GM23248 (cell line): ENCODE results near the gene SPOCK2. TPM values are rescaled to one million over a fixed set of nuclear protein-coding genes. Genes with fewer than 3 reads are reported as not detected.

Source experiments
- DNase-seq: peaks from one replicate; pipeline ENCODE4 v3.0.0-alpha.2; 2015
- H2AFZ ChIP-seq: fragments of 200-600 bp; sonication (generic); 2 replicates; pipeline ENCODE4 v1.6.1; 2016; ENCODE audit warnings: antibody characterized with exemption
- H3F3A ChIP-seq: fragments of 200-600 bp; sonication (generic); 2 replicates; pipeline ENCODE4 v1.6.1; 2016; ENCODE audit warnings: mild to moderate bottlenecking, antibody characterized with exemption, mixed run types; ENCODE audit not compliant: insufficient read depth
- H3K27ac ChIP-seq: fragments of 200-600 bp; sonication (generic); 2 replicates; pipeline ENCODE4 v1.5.1; 2016; ENCODE audit warnings: mild to moderate bottlenecking
- H3K27me3 ChIP-seq: fragments of 200-600 bp; sonication (generic); replicated peaks from 2 replicates; pipeline ENCODE4 v1.6.1; 2016; ENCODE audit warnings: mild to moderate bottlenecking; ENCODE audit not compliant: insufficient read depth
- H3K36me3 ChIP-seq: fragments of 200-600 bp; sonication (generic); 2 replicates; pipeline ENCODE4 v1.6.1; 2016; ENCODE audit warnings: low read depth, mild to moderate bottlenecking
- H3K4me1 ChIP-seq: fragments of 200-600 bp; sonication (generic); 2 replicates; pipeline ENCODE4 v1.6.1; 2016; ENCODE audit warnings: mild to moderate bottlenecking; ENCODE audit not compliant: insufficient read depth
- H3K4me2 ChIP-seq: fragments of 200-600 bp; sonication (generic); one replicate; pipeline ENCODE4 v1.6.1; 2016; ENCODE audit warnings: mild to moderate bottlenecking; ENCODE audit not compliant: unreplicated experiment
- H3K4me3 ChIP-seq: fragments of 200-600 bp; sonication (generic); 2 replicates; pipeline ENCODE4 v1.5.1; 2016; ENCODE audit warnings: mild to moderate bottlenecking
- H3K79me2 ChIP-seq: fragments of 200-600 bp; sonication (generic); 2 replicates; pipeline ENCODE4 v1.6.1; 2016; ENCODE audit warnings: mild to moderate bottlenecking; ENCODE audit not compliant: insufficient read depth
- H3K9ac ChIP-seq: fragments of 200-600 bp; sonication (generic); 2 replicates; pipeline ENCODE4 v1.6.1; 2016; ENCODE audit warnings: mild to moderate bottlenecking
- H3K9me2 ChIP-seq: fragments of 200-600 bp; sonication (generic); 2 replicates; pipeline ENCODE4 v1.6.1; 2016; ENCODE audit warnings: mixed run types, mild to moderate bottlenecking, moderate library complexity; ENCODE audit not compliant: insufficient read depth
- H3K9me3 ChIP-seq: fragments of 200-600 bp; sonication (generic); one replicate; pipeline ENCODE4 v1.6.1; 2017; ENCODE audit warnings: low read depth
- H4K20me1 ChIP-seq: fragments of 200-600 bp; sonication (generic); 2 replicates; pipeline ENCODE4 v1.6.0; 2016; ENCODE audit not compliant: insufficient read depth
- EZH2 ChIP-seq: fragments of 200-600 bp; sonication (generic); IDR thresholded peaks from 2 replicates; pipeline ENCODE4 v1.6.1; 2018; ENCODE audit warnings: antibody characterized with exemption, mild to moderate bottlenecking; ENCODE audit not compliant: insufficient read depth, poor library complexity, severe bottlenecking
- EZH2phosphoT487 ChIP-seq: fragments of 200-600 bp; sonication (generic); IDR thresholded peaks from 2 replicates; pipeline ENCODE4 v1.6.1; 2018; ENCODE audit warnings: antibody characterized with exemption, moderate library complexity, mild to moderate bottlenecking, low read depth; ENCODE audit not compliant: insufficient read depth
- WGBS, 2 experiments: methylation state at CpG; one replicate each; pipeline ENCODE4 v1.1.6; 2015 to 2017; ENCODE audit warnings: low lambda C conversion rate in 2 of 2, low coverage in 1 of 2; ENCODE audit errors: missing lambda C conversion rate in 2 of 2; 5-methylcytosine and 5-hydroxymethylcytosine counted together
- in situ Hi-C: fragments of 300-500 bp; cut with MboI; formaldehyde crosslinking; loops from 2 replicates; pipeline ENCODE4 v1.15.0; 2020
- polyA plus RNA-seq: library from polyadenylated mRNA; unstranded; fragments of >200 nt; fragmentation: Nextera tagmentation; extraction: Ambion mirVana; gene quantifications from 2 replicates; pipeline ENCODE4 v1.2.1, GENCODE V29; 2016
- total RNA-seq: library from RNA; depleted of rRNA; stranded (reverse); fragments of >200 nt; shearing (Covaris generic); gene quantifications from 2 replicates; pipeline ENCODE4 v1.2.3, GENCODE V29; 2014

SPOCK2 gene
- total and polyA plus RNA-seq, 2 experiments from 2014 or later: 0.04 TPM; not detected in 1

- in situ Hi-C loops: no loop called here
Observed at GRCh38 chr10:72106896-72107295, 18.5 kb upstream of the SPOCK2 start.

DNA sequence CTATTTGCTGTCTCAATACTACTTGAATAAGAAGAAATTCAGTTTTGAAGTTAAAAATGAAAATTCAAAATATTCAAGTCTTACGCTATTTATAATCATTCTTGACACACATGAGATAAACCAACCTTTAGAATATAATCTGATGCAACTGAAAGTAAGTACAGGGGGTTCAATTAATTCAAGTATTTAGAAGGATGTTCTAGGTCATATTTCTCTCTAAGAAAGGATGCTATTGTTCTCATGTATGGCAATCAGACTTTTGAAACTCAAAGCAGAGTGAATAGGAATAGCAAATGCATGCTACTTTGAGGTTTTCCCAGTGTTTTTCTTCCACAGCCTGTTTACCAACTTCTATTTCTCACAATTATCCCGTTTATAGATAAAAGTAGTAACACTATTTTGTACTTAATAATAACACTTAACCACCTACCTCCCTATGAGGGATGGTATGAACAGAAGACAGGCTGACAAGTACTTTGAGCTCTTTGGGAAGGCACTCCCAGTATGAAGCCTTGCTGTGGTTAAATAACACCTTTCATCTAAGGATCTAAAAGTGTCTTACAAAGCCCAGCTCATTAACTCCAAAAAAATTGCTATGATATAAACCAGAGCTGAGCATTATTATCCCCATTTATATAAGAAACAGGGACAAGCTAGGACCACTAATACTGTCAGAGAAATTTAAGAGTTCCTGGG is 18.0 kb upstream of the SPOCK2 start:
- TF ChIP-seq EZH2 (no peak), EZH2phosphoT487 (no peak)
- Histone ChIP-seq H3K9me3 (no peaks in the 10 kb centered on the region), H3K4me3 (no peak overlapping the region), H4K20me1 (no peaks in the 10 kb centered on the region), H3K4me1 (0 out of 2 replicates have a peak, but pooled peaks cover 9% of the 10 kb centered on the region), H3F3A (no peaks in the 10 kb centered on the region), H3K79me2 (no peaks in the 10 kb centered on the region), H2AFZ (no peak overlapping the region), H3K36me3 (peaks cover 14% of the 10 kb centered on the region; the same call in 1 of the 2 replicates), H3K4me2 (no peak overlapping the region), H3K27ac (no peak overlapping the region), H3K27me3 (no peaks in the 10 kb centered on the region), H3K9me2 (no peaks in the 10 kb centered on the region), H3K9ac (no peak overlapping the region)
- in situ Hi-C loops: no loop called here
- DNase-seq: no peak
- WGBS, 2 experiments: 71 to 89% methylated on average over 2 of the region's 2 CpGs

More at GRCh38 chr10:72106896-72107295, 18.5 kb upstream of the SPOCK2 start:
- Histone ChIP-seq H3K27me3 (no peaks in the 10 kb centered on the region), H4K20me1 (no peaks in the 10 kb centered on the region), H3K9ac (no peak overlapping the region), H3K4me1 (0 out of 2 replicates have a peak, but pooled peaks cover 9% of the 10 kb centered on the region), H2AFZ (no peak overlapping the region), H3K4me3 (no peak overlapping the region), H3K4me2 (no peak overlapping the region), H3K36me3 (0 out of 2 replicates have a peak, but pooled peaks cover 9% of the 10 kb centered on the region), H3K9me2 (no peaks in the 10 kb centered on the region), H3K27ac (no peak overlapping the region), H3F3A (no peaks in the 10 kb centered on the region), H3K79me2 (no peaks in the 10 kb centered on the region), H3K9me3 (no peaks in the 10 kb centered on the region)
- no peak for DNase-seq
- 61 to 79% methylated on average over 2 of the region's 2 CpGs for WGBS, 2 experiments
- TF ChIP-seq EZH2: no peak
- no peak for TF ChIP-seq EZH2phosphoT487

DNA sequence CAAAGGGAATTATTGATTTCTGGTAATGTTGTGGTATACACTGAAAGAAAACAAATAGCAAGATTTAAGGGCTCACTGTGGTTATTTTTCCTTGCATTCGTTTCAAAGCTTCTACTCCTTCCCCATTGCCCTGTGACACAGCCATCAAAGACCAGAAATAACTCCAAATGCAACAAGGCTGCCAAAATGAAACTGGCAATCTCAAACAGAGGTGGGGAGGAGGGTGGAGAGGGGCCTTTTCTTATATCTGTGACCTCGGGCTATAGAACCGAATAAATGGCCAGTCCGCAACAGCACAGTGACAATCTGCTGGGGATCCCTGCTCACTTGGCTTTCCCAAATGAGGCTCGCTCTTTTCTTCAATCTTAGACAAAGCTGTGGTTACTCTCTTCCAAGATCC is 17.4 kb upstream of the SPOCK2 start:
- no peak for DNase-seq
- in situ Hi-C loops: no loop called here
- Histone ChIP-seq H3K4me1 (0 out of 2 replicates have a peak, but pooled peaks cover 9% of the 10 kb centered on the region), H3K27me3 (no peaks in the 10 kb centered on the region), H3K27ac (no peak overlapping the region), H3K9me2 (no peaks in the 10 kb centered on the region), H3K4me2 (no peak overlapping the region), H2AFZ (no peak overlapping the region), H3K9me3 (no peaks in the 10 kb centered on the region), H3K9ac (no peak overlapping the region), H4K20me1 (no peaks in the 10 kb centered on the region), H3F3A (no peaks in the 10 kb centered on the region), H3K36me3 (peaks cover 14% of the 10 kb centered on the region; the same call in 1 of the 2 replicates), H3K79me2 (no peaks in the 10 kb centered on the region), H3K4me3 (no peak overlapping the region)
- WGBS, 2 experiments: 92 to 97% methylated on average over 5 of the region's 5 CpGs
- TF ChIP-seq EZH2 (no peak), EZH2phosphoT487 (no peak)

- H4K20me1 ChIP-seq: no peaks in the 10 kb centered on the region
- H3K27ac ChIP-seq: no peak overlapping the region
- H3K36me3 ChIP-seq: peaks cover 14% of the 10 kb centered on the region; the same call in 1 of the 2 replicates
- no peaks in the 10 kb centered on the region for H3K27me3 ChIP-seq
- no peak for DNase-seq
- no peaks in the 10 kb centered on the region for H3K79me2 ChIP-seq
- H3F3A ChIP-seq: no peaks in the 10 kb centered on the region
- no peak overlapping the region for H2AFZ ChIP-seq
- in situ Hi-C loops: no loop called here
- H3K4me1 ChIP-seq: 0 out of 2 replicates have a peak, but pooled peaks cover 9% of the 10 kb centered on the region
- no peak overlapping the region for H3K4me3 ChIP-seq
- no peaks in the 10 kb centered on the region for H3K9me2 ChIP-seq
- H3K4me2 ChIP-seq: no peak overlapping the region
- H3K9ac ChIP-seq: no peak overlapping the region
- no peak for TF ChIP-seq EZH2
- no peak for TF ChIP-seq EZH2phosphoT487
- 90 to 96% methylated on average over 9 of the region's 9 CpGs for WGBS, 2 experiments
- H3K9me3 ChIP-seq: no peaks in the 10 kb centered on the region
Observed at GRCh38 chr10:72105098-72105475, 16.7 kb upstream of the SPOCK2 start.
